GM18505 (cell line): ENCODE results near the gene KCNIP3.
"Not testable (repeated sequence)": the region's sequence is repeated elsewhere in the genome, so short reads cannot be mapped to it uniquely, and the experiment has no call there.

ENCODE experiments used
- ATAC-seq: cut with Tn5 transposase; IDR thresholded peaks from one replicate; pipeline ENCODE4 v1.9.1; 2021; ENCODE audit not compliant: unreplicated experiment
- POLR2A ChIP-seq: IDR thresholded peaks from 4 replicates; pipeline ENCODE4 v1.6.1; 2011; ENCODE audit warnings: borderline replicate concordance; ENCODE audit not compliant: insufficient read depth, insufficient read length; ENCODE audit errors: extremely low read depth

KCNIP3 gene

GRCh38 chr2:95296880-95297487, at the start of gene KCNIP3:
Gene KCNIP3 (plus strand): TSS chr2:95297347. CDS start chr2:95297439, 92 bp downstream.
- no peak for ATAC-seq

DNA sequence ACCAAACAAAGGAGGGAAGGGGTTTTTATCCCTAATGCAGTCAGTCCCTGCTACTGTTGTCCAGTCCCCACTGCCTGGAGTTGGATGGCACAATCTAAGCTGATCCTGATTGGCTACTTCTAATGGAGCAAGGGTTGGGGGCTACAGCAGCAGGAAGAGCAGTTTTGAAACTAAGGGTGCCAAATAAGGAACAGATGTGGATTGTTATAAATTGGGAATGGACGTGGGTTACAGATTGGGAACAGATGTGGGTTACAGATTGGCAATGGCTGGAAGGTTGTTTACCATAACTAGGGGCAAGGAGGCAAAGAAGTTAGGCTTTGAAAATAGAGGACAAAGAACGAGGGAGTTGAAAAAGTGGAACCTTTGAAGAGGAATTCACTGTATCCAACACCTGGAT, 38.9 kb upstream of the KCNIP3 start:
- TF ChIP-seq POLR2A, result no peak
- ATAC-seq, result no peak

More at GRCh38 chr2:95296880-95297487, at the start of gene KCNIP3:
- no peak for TF ChIP-seq POLR2A

DNA sequence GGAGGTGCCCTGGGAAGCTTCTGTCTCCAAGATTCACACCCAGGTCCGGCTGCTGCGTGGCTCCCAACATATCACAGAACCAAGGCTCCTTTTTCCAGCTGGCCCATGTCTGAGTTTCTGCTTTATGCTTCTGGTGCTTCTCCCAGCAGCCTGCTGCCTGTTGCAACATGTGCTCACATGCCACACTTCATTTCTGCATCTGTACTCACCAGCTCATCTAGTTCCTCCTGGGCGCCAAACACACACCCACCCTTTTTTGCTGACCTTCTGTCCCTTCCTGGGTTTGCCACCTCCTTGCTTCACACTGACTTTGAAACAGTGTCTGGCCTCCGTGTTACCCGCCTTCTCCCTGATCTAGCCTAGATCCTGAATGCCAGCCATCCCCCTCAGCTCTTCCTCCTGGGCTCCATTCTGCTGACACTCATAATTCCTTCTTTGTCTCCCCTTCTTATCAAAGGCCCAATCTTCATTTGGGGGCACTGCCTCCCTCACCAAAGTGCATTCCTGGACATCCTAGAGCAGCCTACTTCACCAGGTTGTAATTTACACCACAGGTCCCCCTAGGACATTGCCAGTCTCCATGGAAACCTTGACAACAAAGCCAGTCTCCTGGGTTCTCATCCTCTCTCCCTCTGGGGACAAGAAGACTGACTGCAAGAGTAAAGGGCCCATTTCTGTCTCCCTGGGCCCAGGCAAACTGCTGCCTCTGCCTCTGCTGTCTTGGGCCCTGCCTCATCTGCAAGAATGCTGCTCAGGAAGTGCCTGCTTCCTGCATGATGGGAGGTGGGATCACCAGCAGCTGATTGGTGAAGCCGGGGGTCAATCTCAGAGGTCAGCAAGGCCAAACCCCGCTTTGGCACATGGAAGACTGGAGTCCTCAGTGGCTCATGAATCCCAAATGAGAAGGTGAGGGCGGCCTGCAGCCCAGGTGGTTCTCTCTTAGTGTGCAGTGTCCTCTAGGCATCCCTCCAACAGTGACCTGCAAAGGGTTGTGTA, 36.8 kb upstream of the KCNIP3 start:
- ATAC-seq, result no peak
- TF ChIP-seq POLR2A, result no peak

- TF ChIP-seq POLR2A, result no peak
- ATAC-seq, result no peak
Measured at GRCh38 chr2:95261602-95262001, 35.5 kb upstream of the KCNIP3 start.

DNA sequence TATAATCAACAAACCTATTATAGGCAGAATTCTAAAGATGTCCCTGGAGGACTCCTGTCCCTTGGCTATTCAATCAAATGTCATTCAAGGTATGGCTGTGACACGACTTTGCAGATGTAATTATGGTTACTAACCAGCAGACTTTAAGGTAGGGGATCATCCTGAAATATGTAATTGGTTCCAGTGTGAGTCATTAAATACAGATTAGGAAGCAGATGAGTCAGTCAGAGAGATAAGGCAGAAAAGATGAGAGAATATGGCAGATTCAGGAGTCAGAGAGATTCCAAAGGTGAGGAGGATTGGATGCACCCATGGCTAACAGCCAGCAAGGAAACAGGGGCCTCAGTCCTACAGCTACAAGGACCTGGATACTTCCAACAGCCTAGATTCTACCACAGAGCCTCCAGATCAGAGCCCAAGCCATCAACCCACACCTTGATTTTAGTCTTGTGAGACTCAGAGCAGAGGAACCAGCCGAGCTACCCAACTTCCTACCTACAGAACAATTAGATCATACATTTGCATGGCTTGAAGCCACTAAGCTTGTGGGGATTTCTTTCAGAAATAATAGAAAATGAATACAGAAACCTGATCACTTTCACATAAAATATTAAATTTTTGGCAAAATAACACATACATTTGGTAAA, 34.1 kb upstream of the KCNIP3 start:
- ATAC-seq, result no peak
- TF ChIP-seq POLR2A, result no peak

GRCh38 chr2:95264624-95265023, 32.5 kb upstream of the KCNIP3 start:
- no peak for ATAC-seq

DNA sequence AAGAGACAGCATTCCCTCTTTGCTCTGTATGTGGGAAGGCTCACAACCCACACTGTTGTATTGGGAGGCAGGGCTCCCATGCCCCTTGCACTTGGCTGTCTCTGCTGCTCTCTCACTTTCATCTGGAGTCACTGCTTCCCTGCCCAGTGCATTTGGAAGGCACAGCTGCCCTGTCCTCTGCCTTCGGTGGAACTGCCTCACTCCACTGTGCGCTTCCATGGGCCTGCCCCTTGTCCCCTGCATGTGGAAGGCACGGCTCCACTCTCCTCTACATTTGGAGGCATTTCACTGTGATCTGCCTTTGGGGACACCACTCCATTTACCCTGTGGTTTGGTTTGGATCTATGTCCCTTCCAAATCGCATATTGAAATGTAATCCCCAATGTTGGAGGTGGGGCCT, 32.0 kb upstream of the KCNIP3 start:
- ATAC-seq, result no peak
- TF ChIP-seq POLR2A, result no peak

More at GRCh38 chr2:95264624-95265023, 32.5 kb upstream of the KCNIP3 start:
- TF ChIP-seq POLR2A, result no peak

- no peak for TF ChIP-seq POLR2A
- no peak for ATAC-seq
Measured at GRCh38 chr2:95266781-95267430, 30.2 kb upstream of the KCNIP3 start.

- TF ChIP-seq POLR2A, result no peak
- no peak for ATAC-seq
Measured at GRCh38 chr2:95267458-95268210, 29.5 kb upstream of the KCNIP3 start.

DNA sequence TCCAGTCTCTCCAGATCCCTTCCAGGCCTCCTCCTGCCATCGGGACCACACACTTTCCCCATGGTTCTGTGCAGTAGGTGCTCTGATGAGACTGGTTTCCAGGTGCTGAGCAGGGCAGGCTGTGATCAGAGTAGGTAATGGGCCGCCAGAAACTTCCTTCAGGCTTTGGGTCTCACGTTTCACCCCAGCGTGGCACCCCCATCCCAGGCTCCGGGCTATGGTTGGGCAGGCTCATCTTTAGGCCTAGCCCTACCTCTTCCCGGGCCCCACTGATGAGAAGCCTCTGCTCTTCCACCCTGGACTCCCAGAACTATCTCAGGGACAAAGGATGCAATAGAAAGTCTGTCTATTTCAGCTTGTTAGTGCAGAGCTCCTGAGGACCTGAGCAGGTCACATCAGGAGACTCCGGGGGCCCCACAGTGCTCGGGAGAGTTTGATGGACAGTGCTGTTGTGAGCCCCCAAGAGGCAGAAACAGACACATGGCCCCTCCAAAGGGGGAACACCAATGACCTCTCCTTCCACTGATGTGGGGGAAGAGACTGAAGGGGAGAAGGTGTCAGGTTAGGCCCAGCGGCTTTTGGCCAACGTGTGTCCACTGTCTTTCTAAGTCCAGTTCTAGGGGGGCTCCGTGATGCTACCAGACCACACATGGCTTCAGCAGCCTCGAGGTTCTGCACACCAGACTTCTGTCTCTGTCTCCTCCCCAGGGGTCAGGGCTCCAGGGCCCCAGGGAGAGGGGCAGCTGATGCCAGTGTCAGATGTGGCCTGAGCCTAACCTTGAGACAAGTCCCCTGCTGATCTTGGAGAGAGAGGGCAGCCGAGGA, 28.7 kb upstream of the KCNIP3 start:
- no peak for TF ChIP-seq POLR2A
- ATAC-seq, result no peak

- TF ChIP-seq POLR2A, result no peak
Measured at GRCh38 chr2:95269036-95269680, 28.0 kb upstream of the KCNIP3 start.

GRCh38 chr2:95269745-95270144, 27.4 kb upstream of the KCNIP3 start:
- ATAC-seq, result not testable (repeated sequence)

More at GRCh38 chr2:95269036-95269680, 28.0 kb upstream of the KCNIP3 start:
- ATAC-seq, result no peak
